Parathyroid adenoma (tissue), 2 donors: ENCODE results near the gene AP5Z1.

Experiments used
- H2AFZ ChIP-seq: fragments of 300-600 bp; sonication (generic); one replicate; pipeline ENCODE4 v1.7.0; 2017; ENCODE audit warnings: antibody characterized with exemption, mild to moderate bottlenecking
- H3K27ac ChIP-seq: fragments of 300-600 bp; sonication (generic); one replicate; pipeline ENCODE4 v1.7.0; 2017
- H3K27me3 ChIP-seq: fragments of 300-600 bp; sonication (generic); one replicate; pipeline ENCODE4 v1.7.0; 2017; ENCODE audit warnings: low read length; ENCODE audit not compliant: control insufficient read depth, insufficient read depth
- H3K36me3 ChIP-seq: fragments of 300-600 bp; sonication (generic); one replicate; pipeline ENCODE4 v1.7.0; 2017; ENCODE audit warnings: low read length; ENCODE audit not compliant: control insufficient read depth, insufficient read depth
- H3K4me1 ChIP-seq: fragments of 300-600 bp; sonication (generic); one replicate; pipeline ENCODE4 v1.7.0; 2017; ENCODE audit warnings: control low read depth
- H3K4me2 ChIP-seq: fragments of 300-600 bp; sonication (generic); one replicate; pipeline ENCODE4 v1.7.0; 2017; ENCODE audit warnings: low read length
- H3K4me3 ChIP-seq: fragments of 300-600 bp; sonication (generic); one replicate; pipeline ENCODE4 v1.7.0; 2017; ENCODE audit warnings: low read depth, low read length
- H3K79me2 ChIP-seq: fragments of 300-600 bp; sonication (generic); one replicate; pipeline ENCODE4 v1.7.0; 2017; ENCODE audit warnings: control low read depth
- H3K9ac ChIP-seq: fragments of 300-600 bp; sonication (generic); one replicate; pipeline ENCODE4 v1.7.0; 2017; ENCODE audit warnings: mild to moderate bottlenecking
- H3K9me3 ChIP-seq: fragments of 300-600 bp; sonication (generic); one replicate; pipeline ENCODE4 v1.7.0; 2017; ENCODE audit warnings: low read length; ENCODE audit not compliant: control insufficient read depth
- CTCF ChIP-seq: fragments of 300-600 bp; sonication (generic); IDR thresholded peaks from one replicate; pipeline ENCODE4 v1.7.0; 2017; ENCODE audit warnings: antibody characterized with exemption, mild to moderate bottlenecking
- donor health status: primary hyperparathyroidism.

The AP5Z1 gene

GRCh38 chr7:4753598-4754432 lies 21.6 kb upstream of the AP5Z1 start:
- Histone ChIP-seq H3K27ac (no peak overlapping the region), H3K4me2 (no peak overlapping the region), H3K4me3 (no peak overlapping the region), H2AFZ (no peak overlapping the region), H3K9ac (no peak overlapping the region), H3K27me3 (no peaks in the 10 kb centered on the region), H3K79me2 (peaks cover 58% of the 10 kb centered on the region), H3K4me1 (no peaks in the 10 kb centered on the region), H3K9me3 (no peaks in the 10 kb centered on the region), H3K36me3 (no peaks in the 10 kb centered on the region)
- peak; percentile 93 for TF ChIP-seq CTCF

GRCh38 chr7:4754433-4755010 lies 20.9 kb upstream of the AP5Z1 start:
- Histone ChIP-seq H2AFZ (no peak overlapping the region), H3K9ac (no peak overlapping the region), H3K27ac (no peak overlapping the region), H3K36me3 (no peaks in the 10 kb centered on the region), H3K27me3 (no peaks in the 10 kb centered on the region), H3K79me2 (peaks cover 53% of the 10 kb centered on the region), H3K9me3 (no peaks in the 10 kb centered on the region), H3K4me2 (no peak overlapping the region), H3K4me3 (no peak overlapping the region), H3K4me1 (no peaks in the 10 kb centered on the region)
- no peak for TF ChIP-seq CTCF

GRCh38 chr7:4755045-4755444 lies 20.4 kb upstream of the AP5Z1 start:
- Histone ChIP-seq H3K27ac (no peak overlapping the region), H3K27me3 (no peaks in the 10 kb centered on the region), H3K4me2 (no peak overlapping the region), H3K9me3 (no peaks in the 10 kb centered on the region), H3K9ac (no peak overlapping the region), H3K79me2 (peaks cover 48% of the 10 kb centered on the region), H3K4me3 (no peak overlapping the region), H2AFZ (no peak overlapping the region), H3K36me3 (no peaks in the 10 kb centered on the region), H3K4me1 (no peaks in the 10 kb centered on the region)
- no peak for TF ChIP-seq CTCF

GRCh38 chr7:4758111-4758510 lies 17.3 kb upstream of the AP5Z1 start:
- TF ChIP-seq CTCF = no peak
- Histone ChIP-seq H3K9me3 (no peaks in the 10 kb centered on the region), H3K9ac (no peak overlapping the region)

More at GRCh38 chr7:4758111-4758510, 17.3 kb upstream of the AP5Z1 start:
- Histone ChIP-seq H2AFZ (no peak overlapping the region), H3K36me3 (no peaks in the 10 kb centered on the region), H3K27ac (no peak overlapping the region), H3K4me3 (no peak overlapping the region), H3K79me2 (peaks cover 28% of the 10 kb centered on the region), H3K4me2 (no peak overlapping the region), H3K4me1 (no peaks in the 10 kb centered on the region), H3K27me3 (no peaks in the 10 kb centered on the region)
